Stomach (tissue), 4 donors: ENCODE results near the gene EIF5AL1.
"Not testable (repeated sequence)": the region's sequence is repeated elsewhere in the genome, so short reads cannot be mapped to it uniquely, and the experiment has no call there.

ENCODE experiments used
- EP300 ChIP-seq: sonication (generic); formaldehyde crosslinking; IDR thresholded peaks from one replicate; pipeline ENCODE4 v1.6.1; 2017; ENCODE audit warnings: antibody characterized with exemption
- POLR2A ChIP-seq, 4 donors: fragments of 450-650 bp; IDR thresholded peaks; one replicate each; pipeline ENCODE4 v1.6.1; 2016; ENCODE audit warnings: antibody characterized with exemption in 4 of 4, control low read depth in 2 of 4, mild to moderate bottlenecking in 1 of 4, moderate library complexity in 1 of 4
- POLR2AphosphoS5 ChIP-seq, 3 donors: sonication (generic); formaldehyde crosslinking; IDR thresholded peaks; one replicate each; pipeline ENCODE4 v1.6.1; 2016; ENCODE audit warnings: antibody characterized with exemption in 3 of 3
- TF ChIP-seq, protein P1 (sequence below), 7 experiments: fragments of 450-650 bp in 4 of 7; fragments of 200-600 bp in 3 of 7; sonication (generic) in 3 of 7; IDR thresholded peaks; one replicate each; pipeline ENCODE4 v1.5.1; 2016 to 2019; ENCODE audit warnings: antibody characterized with exemption in 7 of 7, control low read depth in 2 of 7, mild to moderate bottlenecking in 1 of 7

- TF ChIP-seq, protein P1, sequence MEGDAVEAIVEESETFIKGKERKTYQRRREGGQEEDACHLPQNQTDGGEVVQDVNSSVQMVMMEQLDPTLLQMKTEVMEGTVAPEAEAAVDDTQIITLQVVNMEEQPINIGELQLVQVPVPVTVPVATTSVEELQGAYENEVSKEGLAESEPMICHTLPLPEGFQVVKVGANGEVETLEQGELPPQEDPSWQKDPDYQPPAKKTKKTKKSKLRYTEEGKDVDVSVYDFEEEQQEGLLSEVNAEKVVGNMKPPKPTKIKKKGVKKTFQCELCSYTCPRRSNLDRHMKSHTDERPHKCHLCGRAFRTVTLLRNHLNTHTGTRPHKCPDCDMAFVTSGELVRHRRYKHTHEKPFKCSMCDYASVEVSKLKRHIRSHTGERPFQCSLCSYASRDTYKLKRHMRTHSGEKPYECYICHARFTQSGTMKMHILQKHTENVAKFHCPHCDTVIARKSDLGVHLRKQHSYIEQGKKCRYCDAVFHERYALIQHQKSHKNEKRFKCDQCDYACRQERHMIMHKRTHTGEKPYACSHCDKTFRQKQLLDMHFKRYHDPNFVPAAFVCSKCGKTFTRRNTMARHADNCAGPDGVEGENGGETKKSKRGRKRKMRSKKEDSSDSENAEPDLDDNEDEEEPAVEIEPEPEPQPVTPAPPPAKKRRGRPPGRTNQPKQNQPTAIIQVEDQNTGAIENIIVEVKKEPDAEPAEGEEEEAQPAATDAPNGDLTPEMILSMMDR (IDR thresholded peaks at IDR 0.05), result not testable (repeated sequence)
- TF ChIP-seq EP300; POLR2AphosphoS5 (IDR thresholded peaks at IDR 0.05); POLR2A (IDR thresholded peaks at IDR 0.05): not testable (repeated sequence)
Observed at GRCh38 chr10:79525049-79525710, 12.8 kb downstream of the EIF5AL1 start.
